Subcutaneous abdominal adipose tissue (tissue), 5 donors: ENCODE data around the gene TREM1.
"Not testable (repeated sequence)": the region's sequence is repeated elsewhere in the genome, so short reads cannot be mapped to it uniquely, and the experiment has no call there.

Experiments used
- H3K27ac ChIP-seq: one replicate; pipeline ENCODE4 v1.7.0; 2013; ENCODE audit warnings: low read depth, mild to moderate bottlenecking, inconsistent platforms, low read length, moderate library complexity
- H3K27me3 ChIP-seq, 5 donors: one replicate each; pipeline ENCODE4 v1.7.0; 2013; ENCODE audit warnings: low read length in 5 of 5, inconsistent platforms in 1 of 5; ENCODE audit not compliant: control insufficient read depth in 5 of 5, insufficient read depth in 4 of 5
- H3K36me3 ChIP-seq, 5 donors: one replicate each; pipeline ENCODE4 v1.7.0; 2013; ENCODE audit warnings: low read length in 5 of 5; ENCODE audit not compliant: control insufficient read depth in 5 of 5, insufficient read depth in 5 of 5
- H3K4me1 ChIP-seq, 5 donors: one replicate each; pipeline ENCODE4 v1.7.0; 2013; ENCODE audit warnings: low read length in 5 of 5, mild to moderate bottlenecking in 3 of 5, moderate library complexity in 1 of 5; ENCODE audit not compliant: control insufficient read depth in 5 of 5, insufficient read depth in 5 of 5
- H3K4me3 ChIP-seq, 5 donors: one replicate each; pipeline ENCODE4 v1.7.0; 2013; ENCODE audit warnings: low read length in 5 of 5, low read depth in 1 of 5
- H3K9ac ChIP-seq, 5 donors: one replicate each; pipeline ENCODE4 v1.7.0; 2013; ENCODE audit warnings: low read length in 5 of 5, mild to moderate bottlenecking in 4 of 5, moderate library complexity in 3 of 5
- H3K9me3 ChIP-seq, 5 donors: one replicate each; pipeline ENCODE4 v1.7.0; 2013; ENCODE audit warnings: low read length in 5 of 5; ENCODE audit not compliant: control insufficient read depth in 5 of 5
- donor health status: healthy.
- donor health status: healthy.
- donor health status: healthy.
- donor health status: healthy.
- donor health status: healthy.

The TREM1 gene

DNA sequence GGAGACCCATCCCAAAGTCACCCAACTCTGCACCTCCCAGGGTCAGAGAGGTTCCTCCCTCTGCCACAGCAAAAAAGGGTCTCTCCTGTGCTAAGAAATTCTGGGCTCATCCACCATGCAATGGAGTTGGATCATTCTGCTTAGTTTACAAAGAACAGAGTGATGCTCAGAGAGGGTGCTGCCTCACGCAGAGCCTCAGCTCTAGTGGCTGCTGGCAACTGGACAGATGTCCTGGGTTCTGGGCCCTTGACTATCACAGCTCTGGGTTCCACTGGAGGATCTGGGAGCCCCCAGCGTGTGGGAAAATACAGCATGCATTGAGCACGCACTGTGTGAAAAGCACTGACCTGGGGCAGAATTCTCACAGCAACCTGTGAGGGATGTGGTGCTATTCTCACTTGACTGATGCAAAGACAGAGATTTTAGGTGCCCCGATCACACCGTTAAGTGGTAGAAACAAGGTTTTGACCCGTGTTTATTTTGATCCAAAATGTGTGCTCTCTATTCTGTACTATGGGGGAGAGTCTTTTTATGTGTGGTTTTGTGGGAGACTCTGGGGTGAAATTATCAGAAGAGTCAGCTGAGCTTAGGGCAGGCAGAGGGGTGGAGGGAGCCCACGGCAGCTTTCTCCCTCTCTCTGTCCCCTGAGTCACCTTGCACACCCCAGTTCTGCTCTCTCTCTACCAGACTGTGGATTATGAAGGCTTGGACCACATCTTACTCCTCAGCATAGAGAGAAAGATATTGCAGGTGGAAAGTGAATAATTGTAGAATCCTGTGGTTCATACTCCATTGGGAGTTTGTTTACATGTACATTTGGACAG is 38.4 kb downstream of the TREM1 start:
- no peak overlapping the region for H3K4me3 ChIP-seq
- no peak overlapping the region for H3K27ac ChIP-seq
- no peaks in the 10 kb centered on the region for H3K9me3 ChIP-seq
- H3K9ac ChIP-seq, result no peak overlapping the region
- H3K27me3 ChIP-seq, result peaks cover 0 to 6% (median 0%) of the 10 kb centered on the region in 5 donors
- H3K36me3 ChIP-seq, result no peaks in the 10 kb centered on the region
- peaks cover 0 to 2% (median 0%) of the 10 kb centered on the region in 5 donors for H3K4me1 ChIP-seq

- Histone ChIP-seq H3K9me3 (no peaks in the 10 kb centered on the region), H3K4me3 (no peak overlapping the region), H3K27ac (no peak overlapping the region), H3K9ac (no peak overlapping the region), H3K27me3 (peaks cover 0 to 6% (median 0%) of the 10 kb centered on the region in 5 donors), H3K4me1 (peaks cover 0 to 2% (median 0%) of the 10 kb centered on the region in 5 donors), H3K36me3 (no peaks in the 10 kb centered on the region)
Observed at GRCh38 chr6:41247288-41247865, 39.1 kb downstream of the TREM1 start.

- H3K27ac ChIP-seq, H3K4me3 ChIP-seq, H3K9ac ChIP-seq, H3K9me3 ChIP-seq, H3K36me3 ChIP-seq, H3K27me3 ChIP-seq, H3K4me1 ChIP-seq: not testable (repeated sequence)
Observed at GRCh38 chr6:41246529-41246928, 40.0 kb downstream of the TREM1 start.

GRCh38 chr6:41239467-41240159 is 46.9 kb downstream of the TREM1 start:
- H3K9ac ChIP-seq, result no peak overlapping the region

DNA sequence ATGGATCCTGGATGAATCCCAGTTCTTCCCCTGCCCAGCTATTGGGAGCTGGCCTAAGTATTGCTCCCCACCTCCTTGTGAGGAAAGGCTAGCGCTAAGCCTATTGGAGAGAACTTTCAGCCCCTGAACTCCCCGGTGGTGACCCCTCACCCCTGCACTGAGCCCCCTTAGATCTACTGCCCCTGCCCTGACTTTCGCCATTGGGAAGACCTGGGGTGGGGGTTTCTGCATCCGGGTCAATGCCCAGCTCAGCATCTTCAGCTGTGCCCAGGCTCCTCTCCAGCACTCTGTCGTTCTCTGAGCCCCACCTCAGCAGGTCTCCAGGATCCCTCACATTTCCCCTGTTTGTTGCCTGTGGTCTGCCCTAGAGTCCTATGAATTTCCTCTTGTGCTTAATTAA is 49.4 kb downstream of the TREM1 start:
- Histone ChIP-seq H3K36me3 (no peaks in the 10 kb centered on the region), H3K4me3 (no peak overlapping the region), H3K9me3 (no peaks in the 10 kb centered on the region), H3K4me1 (no peaks in the 10 kb centered on the region), H3K9ac (no peak overlapping the region), H3K27ac (no peak overlapping the region), H3K27me3 (peaks cover 3 to 20% (median 7%) of the 10 kb centered on the region in 5 donors)

More at GRCh38 chr6:41239467-41240159, 46.9 kb downstream of the TREM1 start:
- peaks cover 3 to 20% (median 7%) of the 10 kb centered on the region in 5 donors for H3K27me3 ChIP-seq
- H3K4me3 ChIP-seq, result no peak overlapping the region
- H3K4me1 ChIP-seq, result no peaks in the 10 kb centered on the region
- no peak overlapping the region for H3K27ac ChIP-seq
- no peaks in the 10 kb centered on the region for H3K36me3 ChIP-seq
- no peaks in the 10 kb centered on the region for H3K9me3 ChIP-seq

DNA sequence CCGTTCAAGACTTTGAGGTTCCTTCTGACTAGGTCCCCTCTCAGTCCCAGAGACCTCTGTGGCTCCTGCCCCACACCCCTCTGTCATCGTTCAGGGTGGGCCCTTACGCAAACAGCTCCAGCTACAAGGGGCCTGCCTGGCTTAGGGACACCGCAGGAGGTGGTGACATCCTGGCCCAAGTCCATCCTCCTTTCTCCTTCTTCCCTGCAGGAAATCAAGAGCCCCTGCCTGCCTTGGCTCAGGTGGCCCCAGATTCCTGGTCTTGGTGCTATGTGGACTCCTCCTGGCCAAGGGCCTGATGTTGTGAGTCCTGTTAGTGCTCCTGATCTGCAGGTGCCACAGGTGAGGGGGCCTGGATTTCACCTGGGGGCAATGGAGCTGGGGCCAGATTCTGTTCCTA is 50.2 kb downstream of the TREM1 start:
- Histone ChIP-seq H3K4me1 (no peaks in the 10 kb centered on the region), H3K27me3 (peaks cover 3 to 20% (median 7%) of the 10 kb centered on the region in 5 donors), H3K9ac (no peak overlapping the region), H3K4me3 (no peak overlapping the region), H3K27ac (no peak overlapping the region), H3K9me3 (no peaks in the 10 kb centered on the region), H3K36me3 (no peaks in the 10 kb centered on the region)

GRCh38 chr6:41232667-41233066 is 53.8 kb downstream of the TREM1 start:
- Histone ChIP-seq H3K4me3 (no peak overlapping the region), H3K27me3 (peaks cover 0 to 8% (median 5%) of the 10 kb centered on the region in 5 donors), H3K4me1 (no peaks in the 10 kb centered on the region), H3K36me3 (no peaks in the 10 kb centered on the region), H3K27ac (no peak overlapping the region), H3K9ac (no peak overlapping the region), H3K9me3 (no peaks in the 10 kb centered on the region)

DNA sequence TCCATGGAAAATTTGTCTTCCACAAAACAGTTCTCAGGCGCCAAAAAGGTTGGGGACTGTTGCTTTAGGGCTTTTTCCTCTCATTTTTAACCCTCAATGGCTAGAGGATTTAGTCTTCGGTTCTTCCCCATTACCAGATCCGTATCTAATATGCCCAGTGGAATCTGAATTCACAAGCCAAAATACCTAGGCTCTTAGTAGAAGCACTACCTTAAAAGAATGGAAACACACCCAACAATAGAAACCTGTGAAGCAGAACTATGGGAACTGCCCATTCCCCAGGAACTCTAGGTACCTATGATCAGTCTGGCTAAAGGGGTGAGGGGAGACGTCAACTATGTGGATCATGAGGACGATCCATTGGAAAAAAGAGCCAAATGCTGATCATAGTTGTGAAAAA is 55.2 kb downstream of the TREM1 start:
- Histone ChIP-seq H3K27me3 (peaks cover 0 to 11% (median 4%) of the 10 kb centered on the region in 5 donors), H3K9me3 (no peaks in the 10 kb centered on the region), H3K9ac (no peak overlapping the region), H3K27ac (no peak overlapping the region), H3K4me3 (no peak overlapping the region), H3K4me1 (peaks cover 0 to 2% (median 0%) of the 10 kb centered on the region in 5 donors), H3K36me3 (no peaks in the 10 kb centered on the region)

DNA sequence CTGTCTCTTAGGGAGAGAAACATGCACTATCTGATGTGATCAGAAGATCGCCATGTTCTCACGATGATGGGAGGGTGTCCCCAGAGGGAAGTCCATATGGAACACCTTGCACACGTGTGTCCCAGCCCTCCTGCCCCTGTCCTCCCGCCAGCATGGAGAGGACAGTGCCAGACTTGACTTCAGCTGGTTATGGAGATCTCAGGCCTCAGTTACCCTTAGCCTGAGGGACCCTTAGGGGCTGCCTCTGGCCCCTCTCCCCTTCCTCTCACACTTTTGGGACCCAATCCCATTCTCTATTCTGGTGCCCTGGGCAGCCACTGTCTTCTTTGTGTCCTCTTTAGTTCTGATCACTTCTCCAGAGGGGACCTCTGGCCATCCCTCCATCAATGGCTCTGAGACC is 56.8 kb downstream of the TREM1 start:
- Histone ChIP-seq H3K9ac (no peak overlapping the region), H3K36me3 (no peaks in the 10 kb centered on the region), H3K4me1 (peaks cover 0 to 2% (median 0%) of the 10 kb centered on the region in 5 donors)

DNA sequence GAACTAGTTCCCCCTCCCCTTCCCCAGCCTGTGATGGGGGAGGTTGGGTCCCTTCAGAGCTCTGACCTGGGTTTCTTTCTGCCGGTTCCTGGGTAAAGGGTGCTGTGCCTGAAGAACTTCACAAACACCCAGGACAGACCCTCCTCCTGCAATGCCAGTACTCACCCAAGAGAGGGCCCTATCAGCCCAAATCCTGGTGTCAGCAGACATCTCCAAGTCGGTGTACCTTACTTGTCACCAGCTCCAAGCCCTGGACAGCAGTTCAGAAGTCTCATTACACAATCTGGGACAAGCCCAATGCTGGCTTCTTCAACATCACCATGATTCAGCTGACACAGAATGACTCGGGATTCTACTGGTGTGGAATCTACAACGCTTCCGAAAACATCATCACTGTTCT is 57.9 kb downstream of the TREM1 start:
- Histone ChIP-seq H3K4me1 (peaks cover 0 to 2% (median 0%) of the 10 kb centered on the region in 5 donors), H3K36me3 (no peaks in the 10 kb centered on the region), H3K9me3 (no peaks in the 10 kb centered on the region), H3K27ac (no peak overlapping the region), H3K4me3 (no peak overlapping the region), H3K9ac (no peak overlapping the region), H3K27me3 (peaks cover 0 to 16% (median 4%) of the 10 kb centered on the region in 5 donors)

More for the DNA sequence above, 56.8 kb downstream of the TREM1 start:
- no peaks in the 10 kb centered on the region for H3K9me3 ChIP-seq
- no peak overlapping the region for H3K4me3 ChIP-seq
- peaks cover 0 to 11% (median 4%) of the 10 kb centered on the region in 5 donors for H3K27me3 ChIP-seq
- H3K27ac ChIP-seq, result no peak overlapping the region
